Loucy (cell line): ENCODE results near the gene SRSF3.

Source experiments
- H2AFZ ChIP-seq: fragments of 200-600 bp; sonication (generic); 2 replicates; pipeline ENCODE4 v1.6.0; 2016; ENCODE audit warnings: antibody characterized with exemption, mild to moderate bottlenecking, low read length, moderate library complexity
- H3F3A ChIP-seq: fragments of 200-600 bp; 2 replicates; pipeline ENCODE4 v1.6.0; 2016; ENCODE audit warnings: antibody characterized with exemption, low read depth, mild to moderate bottlenecking
- H3K27me3 ChIP-seq: fragments of 200-600 bp; sonication (generic); 2 replicates; pipeline ENCODE4 v1.6.1; 2014; ENCODE audit warnings: low read length, mild to moderate bottlenecking; ENCODE audit not compliant: insufficient read depth, poor library complexity, severe bottlenecking
- H3K36me3 ChIP-seq: fragments of 200-600 bp; sonication (generic); 2 replicates; pipeline ENCODE4 v1.6.1; 2016; ENCODE audit warnings: low read length; ENCODE audit not compliant: insufficient read depth
- H3K4me1 ChIP-seq: fragments of 200-600 bp; sonication (generic); 2 replicates; pipeline ENCODE4 v1.5.1; 2014; ENCODE audit warnings: low read length, mild to moderate bottlenecking; ENCODE audit not compliant: insufficient read depth, poor library complexity, severe bottlenecking
- H3K4me2 ChIP-seq: fragments of 200-600 bp; sonication (generic); 2 replicates; pipeline ENCODE4 v1.6.0; 2014; ENCODE audit warnings: antibody characterized with exemption, low read length, low read depth, mild to moderate bottlenecking; ENCODE audit not compliant: poor library complexity, severe bottlenecking
- H3K4me3 ChIP-seq: fragments of 200-600 bp; sonication (generic); 2 replicates; pipeline ENCODE4 v1.5.1; 2014; ENCODE audit warnings: low read length, mild to moderate bottlenecking, mixed read lengths; ENCODE audit not compliant: poor library complexity, severe bottlenecking
- H3K79me2 ChIP-seq: fragments of 200-600 bp; sonication (generic); 2 replicates; pipeline ENCODE4 v1.6.1; 2014; ENCODE audit warnings: low read length; ENCODE audit not compliant: insufficient read depth
- H3K9ac ChIP-seq: fragments of 200-600 bp; sonication (generic); 2 replicates; pipeline ENCODE4 v1.6.0; 2014; ENCODE audit warnings: mild to moderate bottlenecking, low read depth, low read length, moderate library complexity; ENCODE audit not compliant: poor library complexity, severe bottlenecking
- H3K9me2 ChIP-seq: fragments of 200-600 bp; sonication (generic); replicated peaks from 2 replicates; pipeline ENCODE4 v1.6.1; 2016; ENCODE audit warnings: low read depth, low read length, mixed read lengths
- H3K9me3 ChIP-seq: fragments of 200-600 bp; sonication (generic); 2 replicates; pipeline ENCODE4 v1.6.1; 2014; ENCODE audit warnings: mild to moderate bottlenecking, antibody characterized with exemption, low read length, low read depth; ENCODE audit not compliant: insufficient read depth
- H4K20me1 ChIP-seq: fragments of 200-600 bp; sonication (generic); 2 replicates; pipeline ENCODE4 v1.6.0; 2014; ENCODE audit warnings: antibody characterized with exemption, low read length, mild to moderate bottlenecking; ENCODE audit not compliant: insufficient read depth, poor library complexity, severe bottlenecking
- CTCF ChIP-seq: fragments of 200-600 bp; sonication (generic); conservative IDR thresholded peaks from 2 replicates; pipeline ENCODE4 v1.5.1; 2014; ENCODE audit warnings: mild to moderate bottlenecking, antibody characterized with exemption, low read length
- EZH2phosphoT487 ChIP-seq: fragments of 200-600 bp; IDR thresholded peaks from 2 replicates; pipeline ENCODE4 v1.6.1; 2018; ENCODE audit warnings: antibody characterized with exemption, mild to moderate bottlenecking, moderate library complexity, borderline replicate concordance

SRSF3 gene

GRCh38 chr6:36563928-36564284 lies 30.3 kb upstream of the SRSF3 start:
- no peaks in the 10 kb centered on the region for H3K4me1 ChIP-seq
- no peak overlapping the region for H3K4me2 ChIP-seq
- H3K9ac ChIP-seq, result no peak overlapping the region
- TF ChIP-seq EZH2phosphoT487 (no peak), CTCF (no peak)
- H3K36me3 ChIP-seq, result no peaks in the 10 kb centered on the region
- no peaks in the 10 kb centered on the region for H3F3A ChIP-seq
- H3K9me3 ChIP-seq, result no peaks in the 10 kb centered on the region
- no peaks in the 10 kb centered on the region for H3K9me2 ChIP-seq
- no peaks in the 10 kb centered on the region for H3K79me2 ChIP-seq
- no peaks in the 10 kb centered on the region for H4K20me1 ChIP-seq
- no peak overlapping the region for H3K4me3 ChIP-seq
- H3K27me3 ChIP-seq, result no peaks in the 10 kb centered on the region
- H2AFZ ChIP-seq, result no peak overlapping the region

- no peaks in the 10 kb centered on the region for H3K9me2 ChIP-seq
- no peaks in the 10 kb centered on the region for H3K4me1 ChIP-seq
- H3K79me2 ChIP-seq, result no peaks in the 10 kb centered on the region
- H2AFZ ChIP-seq, result no peak overlapping the region
- no peaks in the 10 kb centered on the region for H3F3A ChIP-seq
- no peaks in the 10 kb centered on the region for H3K27me3 ChIP-seq
- no peak overlapping the region for H3K4me2 ChIP-seq
- no peaks in the 10 kb centered on the region for H4K20me1 ChIP-seq
- no peak overlapping the region for H3K4me3 ChIP-seq
- no peaks in the 10 kb centered on the region for H3K9me3 ChIP-seq
- no peaks in the 10 kb centered on the region for H3K36me3 ChIP-seq
- TF ChIP-seq EZH2phosphoT487 (no peak), CTCF (no peak)
- no peak overlapping the region for H3K9ac ChIP-seq
Measured at GRCh38 chr6:36566418-36566905, 27.7 kb upstream of the SRSF3 start.

GRCh38 chr6:36570264-36570663 lies 23.9 kb upstream of the SRSF3 start:
- no peaks in the 10 kb centered on the region for H3F3A ChIP-seq
- TF ChIP-seq EZH2phosphoT487 (no peak), CTCF (no peak)
- no peaks in the 10 kb centered on the region for H3K9me2 ChIP-seq
- H3K36me3 ChIP-seq, result no peaks in the 10 kb centered on the region
- no peaks in the 10 kb centered on the region for H4K20me1 ChIP-seq
- H3K9me3 ChIP-seq, result no peaks in the 10 kb centered on the region
- H3K4me3 ChIP-seq, result no peak overlapping the region
- H3K9ac ChIP-seq, result no peak overlapping the region
- H3K4me2 ChIP-seq, result no peak overlapping the region
- no peak overlapping the region for H2AFZ ChIP-seq
- no peaks in the 10 kb centered on the region for H3K27me3 ChIP-seq
- no peaks in the 10 kb centered on the region for H3K79me2 ChIP-seq
- H3K4me1 ChIP-seq, result no peaks in the 10 kb centered on the region
